Stromal cell of bone marrow (primary cell): ENCODE results near the gene GPR68.
A peak's percentile ranks its signal among the peaks of the same experiment; 100 is the strongest.
"Not testable (repeated sequence)": the region's sequence is repeated elsewhere in the genome, so short reads cannot be mapped to it uniquely, and the experiment has no call there.

Experiments
- DNase-seq: peaks from one replicate; pipeline ENCODE4 v3.0.0-alpha.2; 2012; ENCODE audit warnings: low read depth

The GPR68 gene

GRCh38 chr14:91272341-91273272 lies 28.1 kb upstream of the GPR68 start:
- DNase-seq = no peak

DNA sequence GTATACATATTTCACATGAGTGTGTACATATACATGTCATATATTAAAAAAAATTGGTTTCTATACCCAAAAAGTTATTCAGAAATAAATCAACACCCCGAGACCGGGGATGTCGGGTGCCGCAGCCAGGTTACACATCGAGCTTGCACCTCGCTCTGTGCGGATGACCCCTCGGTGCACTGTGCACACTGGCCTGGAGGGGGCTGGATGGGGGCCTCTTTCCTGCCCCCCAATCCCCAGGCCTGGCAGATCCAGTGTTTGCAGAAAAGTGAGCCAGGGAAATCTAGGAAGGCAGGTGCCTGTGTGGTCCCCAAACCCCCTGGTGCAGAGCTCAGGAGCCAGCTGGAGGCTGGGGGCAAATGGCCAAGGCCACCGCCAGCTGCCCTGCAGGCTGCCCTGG lies 27.1 kb upstream of the GPR68 start:
- no peak for DNase-seq

GRCh38 chr14:91270619-91271018 lies 26.1 kb upstream of the GPR68 start:
- DNase-seq = no peak

GRCh38 chr14:91270188-91270587 lies 25.7 kb upstream of the GPR68 start:
- no peak for DNase-seq

- no peak for DNase-seq
Observed at GRCh38 chr14:91269076-91269991, 24.8 kb upstream of the GPR68 start.

- no peak for DNase-seq
Observed at GRCh38 chr14:91267965-91268437, 23.5 kb upstream of the GPR68 start.

GRCh38 chr14:91266276-91266675 lies 21.8 kb upstream of the GPR68 start:
- not testable (repeated sequence) for DNase-seq

GRCh38 chr14:91265404-91265803 lies 20.9 kb upstream of the GPR68 start:
- no peak for DNase-seq

DNA sequence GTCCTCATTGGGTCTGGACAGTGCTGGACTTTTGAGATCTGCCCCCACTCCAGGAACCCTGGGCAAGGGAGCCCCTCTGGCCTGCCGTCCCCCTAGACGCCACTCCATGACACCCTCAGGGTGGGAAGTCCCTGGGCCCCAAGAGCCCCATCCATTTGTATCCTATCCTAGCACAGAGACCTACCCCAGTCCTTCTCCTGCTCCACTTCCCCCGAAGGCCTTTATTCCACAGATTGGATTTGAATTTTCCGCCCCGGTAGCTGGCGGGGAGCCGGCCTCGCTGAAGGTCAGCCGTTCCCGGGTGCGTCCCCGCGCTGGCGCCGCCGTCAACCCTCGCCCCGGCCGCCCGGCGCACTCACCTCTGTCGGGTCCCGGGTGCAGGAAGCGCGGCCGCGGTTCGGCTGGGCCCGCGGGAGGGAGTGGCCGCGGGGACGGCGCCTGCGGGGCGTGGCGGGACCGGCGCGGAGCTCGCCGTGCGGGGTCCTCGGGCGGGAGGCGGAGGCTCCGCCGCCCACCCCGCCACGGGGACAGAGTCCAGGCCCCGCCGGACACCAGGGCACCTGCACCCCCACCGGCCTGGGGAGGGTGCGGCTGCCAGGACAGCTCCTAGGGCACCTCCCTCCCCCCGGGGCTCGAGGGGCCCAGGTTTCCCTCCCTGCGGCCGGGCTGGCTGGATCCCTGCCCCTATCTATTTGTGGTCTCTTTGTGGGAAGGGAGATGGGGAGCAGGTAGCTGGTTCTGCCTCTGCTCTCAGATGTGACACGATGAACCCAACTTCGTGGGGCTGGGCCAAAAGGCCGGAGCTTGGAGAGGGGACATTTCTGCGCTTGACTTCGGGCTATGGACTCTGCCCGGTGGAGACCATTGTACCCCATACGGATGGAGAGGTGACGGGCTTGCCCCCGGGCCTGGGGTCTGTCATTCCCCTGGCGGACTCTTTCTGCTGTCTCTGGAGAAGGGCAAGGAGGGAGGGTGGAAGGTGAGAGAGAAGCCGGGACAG lies 19.9 kb upstream of the GPR68 start:
- DNase-seq = no peak

DNA sequence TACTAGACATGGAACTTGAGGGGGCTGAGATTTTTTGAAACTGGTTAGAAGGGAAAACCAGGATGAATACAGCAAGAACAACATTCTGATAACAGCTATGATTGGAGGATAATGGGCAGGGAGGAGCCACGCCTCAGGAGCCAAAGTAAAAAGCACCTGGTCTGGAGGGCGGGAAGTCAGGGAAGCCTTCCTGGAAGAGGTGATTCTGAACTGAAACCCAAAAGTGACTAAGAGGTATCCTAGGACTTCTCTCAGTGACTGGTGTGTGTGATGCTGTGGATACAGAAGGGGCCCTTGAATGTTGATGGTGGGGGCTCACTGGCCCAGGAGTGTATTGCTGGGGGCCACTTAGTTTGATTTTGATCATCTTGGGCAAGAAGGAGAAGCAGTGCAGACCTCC lies 18.8 kb upstream of the GPR68 start:
- no peak for DNase-seq

DNA sequence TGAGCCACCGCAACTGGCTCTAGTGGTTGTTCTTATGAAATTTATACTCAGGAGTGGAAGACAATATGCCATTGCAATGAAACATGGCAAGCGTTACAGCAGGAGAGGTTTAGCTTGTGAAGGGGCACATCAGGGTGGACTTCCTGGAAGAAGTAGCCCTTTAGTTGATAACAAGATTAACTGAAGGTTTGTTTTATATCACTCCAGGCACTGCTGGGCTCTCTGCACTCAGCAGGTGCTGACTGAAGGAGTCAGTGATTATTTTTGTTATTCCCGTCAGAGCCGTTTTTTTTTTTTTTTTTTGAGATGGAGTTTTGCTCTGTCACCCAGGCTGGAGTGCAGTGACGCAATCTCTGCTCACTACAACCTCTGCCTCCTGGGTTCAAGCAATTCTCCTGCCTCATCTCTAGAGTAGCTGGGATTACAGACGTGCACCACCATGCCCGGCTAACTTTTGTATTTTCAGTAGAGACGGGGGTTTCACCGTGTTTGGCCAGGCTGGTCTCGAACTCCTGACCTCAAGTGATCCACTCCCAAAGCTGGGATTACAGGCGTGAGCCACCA lies 17.6 kb upstream of the GPR68 start:
- DNase-seq = no peak

- DNase-seq = no peak
Observed at GRCh38 chr14:91261115-91261514, 16.6 kb upstream of the GPR68 start.

DNA sequence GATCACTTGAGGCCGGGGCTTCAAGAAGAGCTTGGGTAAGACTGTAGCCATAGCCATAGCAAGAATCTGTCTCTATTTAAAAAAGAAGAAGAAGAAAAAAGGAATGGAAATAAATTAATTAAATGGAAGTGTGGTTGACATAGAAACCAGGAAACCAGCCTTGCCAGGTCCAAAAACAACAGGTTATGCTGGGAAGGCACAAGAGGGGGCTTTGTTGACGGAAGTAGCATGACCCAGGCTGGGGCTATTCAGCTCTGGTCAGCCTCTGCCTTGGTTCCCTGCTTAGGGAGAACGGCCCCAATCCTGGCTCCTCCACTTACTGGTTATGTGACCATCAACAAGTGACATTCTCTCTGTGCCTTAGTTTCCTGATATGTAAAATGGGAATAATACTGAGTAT lies 14.4 kb upstream of the GPR68 start:
- DNase-seq = no peak

DNA sequence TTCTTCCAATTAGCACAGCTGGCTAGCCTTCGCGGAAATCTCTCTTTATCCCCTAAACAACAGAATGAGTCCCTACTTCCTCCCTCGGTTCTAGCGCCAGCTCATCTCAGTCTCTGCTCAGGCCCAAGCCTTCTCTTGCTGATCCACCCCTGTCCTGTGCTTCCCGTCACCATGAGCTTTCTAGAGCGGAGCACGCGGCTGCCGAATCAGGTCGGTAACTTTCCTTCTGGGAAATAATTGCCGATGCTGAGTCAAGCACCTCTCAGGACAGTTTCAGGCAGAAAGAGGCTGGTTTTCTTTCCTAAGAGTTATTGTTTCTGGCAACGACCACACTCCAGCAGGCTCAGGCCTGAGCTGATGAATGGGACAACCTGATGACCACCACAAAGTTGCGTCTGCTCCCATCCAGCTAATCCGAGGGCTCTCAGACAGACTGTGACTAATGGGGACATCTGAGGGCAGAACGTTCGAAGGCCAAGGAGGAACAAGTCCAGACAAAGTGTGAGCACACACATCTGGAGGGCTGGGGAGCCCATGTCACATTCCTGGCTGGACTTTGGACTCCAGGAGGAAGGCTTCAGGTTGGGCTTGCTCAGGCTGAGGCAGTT lies 13.6 kb upstream of the GPR68 start:
- peak; percentile 73 for DNase-seq

DNA sequence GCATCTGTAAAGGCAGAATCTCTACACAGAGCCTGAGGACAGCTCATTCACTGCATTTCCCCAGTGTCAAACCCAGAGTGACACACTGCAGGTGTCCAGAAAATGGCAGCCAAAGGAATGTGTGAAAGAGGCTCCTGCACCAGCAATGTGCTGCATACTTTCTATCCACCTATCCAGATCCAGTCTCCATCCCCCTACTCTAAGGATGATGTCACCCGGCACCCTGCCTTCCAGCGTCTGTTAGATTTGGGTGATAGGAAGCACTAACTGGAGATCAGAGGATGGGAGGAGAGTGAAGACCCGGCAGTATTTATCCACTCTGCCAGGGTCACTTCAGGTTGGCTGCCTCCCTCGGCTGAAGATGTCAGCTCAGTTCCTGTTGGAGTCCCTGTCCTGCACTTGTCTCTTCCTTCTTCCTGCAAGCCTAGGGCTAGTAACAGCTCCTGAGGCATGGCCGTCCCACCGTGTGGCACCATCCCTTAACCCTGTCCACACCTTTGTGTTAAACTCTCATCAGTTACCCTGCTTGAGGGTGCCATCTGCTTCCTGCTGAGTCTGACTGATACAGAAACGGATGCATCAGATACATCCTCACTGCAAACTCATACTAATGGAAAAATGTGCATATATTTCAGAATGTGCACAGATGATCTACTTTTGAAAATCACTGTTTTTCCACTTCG lies 13.0 kb upstream of the GPR68 start:
- DNase-seq = no peak

GRCh38 chr14:91256661-91257060 lies 12.2 kb upstream of the GPR68 start:
- DNase-seq = no peak

DNA sequence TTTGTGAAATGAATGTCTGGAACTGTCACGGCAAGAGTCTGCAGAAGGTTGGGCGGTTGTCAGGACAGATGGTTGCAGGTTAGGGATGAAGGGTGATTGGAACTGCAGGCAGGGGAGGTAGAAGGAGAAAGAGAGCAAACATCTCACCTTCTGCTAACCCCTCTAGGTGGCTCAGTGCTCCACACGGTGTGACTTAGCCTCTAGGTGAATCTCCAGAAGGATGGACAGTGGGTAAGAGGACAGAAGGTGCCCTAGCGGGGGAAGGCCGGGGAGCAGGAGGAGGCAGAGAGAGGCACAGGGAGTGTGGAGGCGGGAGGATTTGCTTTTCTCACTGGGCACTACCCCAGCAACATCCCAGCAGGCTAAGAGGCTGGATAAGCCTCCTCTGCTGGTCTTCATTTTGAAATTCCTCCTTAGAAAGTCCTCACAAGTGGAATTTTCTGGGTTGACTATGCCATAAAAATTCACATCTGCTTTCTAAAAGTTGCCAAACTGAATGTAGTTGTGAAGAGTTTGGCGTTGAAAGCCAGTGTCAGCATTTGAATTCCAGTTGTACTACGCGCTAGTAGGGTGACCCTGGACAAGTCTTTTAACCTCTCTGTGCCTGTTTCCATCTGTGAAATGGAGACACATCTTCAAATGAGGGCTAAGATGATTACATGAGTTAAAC lies 10.7 kb upstream of the GPR68 start:
- no peak for DNase-seq

GRCh38 chr14:91254461-91254860 lies 10.0 kb upstream of the GPR68 start:
- DNase-seq = no peak

- DNase-seq = no peak
Observed at GRCh38 chr14:91253795-91254323, 9.4 kb upstream of the GPR68 start.
